Caco-2 (cell line): ENCODE measurements around the gene ZNF341. TPM values are rescaled to one million over a fixed set of nuclear protein-coding genes. Genes with fewer than 3 reads are reported as not detected.
"Not testable (repeated sequence)": the region's sequence is repeated elsewhere in the genome, so short reads cannot be mapped to it uniquely, and the experiment has no call there.

Experiments used
- BruUV-seq: library from RNA; stranded (reverse); fragments of 400-500 nt; replicated peaks from 2 replicates; lab custom pipeline; 2021; lab: Mats Ljungman, UMichigan
- CTCF ChIA-PET: fragments of 300-600 bp; sonication (Branson Sonifier 250); formaldehyde crosslinking; loops from one replicate; lab custom pipeline; 2022; ENCODE audit warnings: antibody characterized with exemption; lab: Charles Lee
- POLR2A ChIA-PET: fragments of 300-600 bp; sonication (Branson Sonifier 250); formaldehyde crosslinking; loops from one replicate; lab custom pipeline; 2022; ENCODE audit warnings: antibody characterized with exemption; lab: Charles Lee
- DNase-seq, 2 experiments: peaks; one replicate each; pipeline versions ENCODE4 v3.0.0 to v3.0.0-alpha.2; 2020 to 2022
- H3K27me3 ChIP-seq: replicated peaks from 2 replicates; pipeline ENCODE4 v1.6.0; 2011; ENCODE audit warnings: low read length; ENCODE audit not compliant: control insufficient read depth, insufficient read depth
- H3K36me3 ChIP-seq: 2 replicates; pipeline ENCODE4 v1.5.1; 2011; ENCODE audit warnings: low read length; ENCODE audit not compliant: control insufficient read depth, insufficient read depth
- H3K4me1 ChIP-seq: fragments of 250-450 bp; sonication (Bioruptor Pico); 2 replicates; pipeline ENCODE4 v1.5.1; 2020; ENCODE audit warnings: mild to moderate bottlenecking
- H3K4me3 ChIP-seq: 2 replicates; pipeline ENCODE4 v1.5.1; 2011; ENCODE audit warnings: low read depth, mild to moderate bottlenecking, control low read depth, low read length
- H3K9me3 ChIP-seq: fragments of 250-450 bp; sonication (Bioruptor Pico); 2 replicates; pipeline ENCODE4 v1.5.1; 2020; ENCODE audit warnings: mild to moderate bottlenecking, moderate library complexity
- H3K27ac Mint-ChIP-seq: one replicate; pipeline ENCODE4 v1.8.0; 2022; ENCODE audit warnings: mixed read lengths; ENCODE audit not compliant: unreplicated experiment
- H3K27me3 Mint-ChIP-seq: one replicate; pipeline ENCODE4 v1.8.0; 2022; ENCODE audit warnings: mixed read lengths; ENCODE audit not compliant: insufficient read depth, unreplicated experiment
- H3K36me3 Mint-ChIP-seq: one replicate; pipeline ENCODE4 v1.8.0; 2022; ENCODE audit warnings: mild to moderate bottlenecking, mixed read lengths; ENCODE audit not compliant: insufficient read depth, unreplicated experiment
- H3K4me1 Mint-ChIP-seq: one replicate; pipeline ENCODE4 v1.8.0; 2022; ENCODE audit warnings: low read depth, mixed read lengths; ENCODE audit not compliant: unreplicated experiment
- H3K4me3 Mint-ChIP-seq: one replicate; pipeline ENCODE4 v1.8.0; 2022; ENCODE audit warnings: mild to moderate bottlenecking, moderate library complexity, mixed read lengths; ENCODE audit not compliant: unreplicated experiment
- H3K9me3 Mint-ChIP-seq: one replicate; pipeline ENCODE4 v1.8.0; 2022; ENCODE audit warnings: mixed read lengths; ENCODE audit not compliant: unreplicated experiment
- CTCF ChIP-seq, 2 experiments: fragments of 200-600 bp in 1 of 2; IDR thresholded peaks; 1 replicate in 1 of 2; 2 replicates in 1 of 2; pipeline versions ENCODE4 v1.5.1 to v1.8.0; 2011 to 2022; ENCODE audit warnings: antibody characterized with exemption in 1 of 2, control low read depth in 1 of 2, inconsistent platforms in 1 of 2, low read depth in 1 of 2, low read length in 1 of 2, mild to moderate bottlenecking in 1 of 2, moderate library complexity in 1 of 2; ENCODE audit not compliant: insufficient read depth in 1 of 2, severe bottlenecking in 1 of 2, unreplicated experiment in 1 of 2
- intact Hi-C: fragments of 100-400 bp; cut with micrococcal nuclease; formaldehyde crosslinking; loops from one replicate; pipeline ENCODE4 v1.10.0; 2022; ENCODE audit not compliant: unreplicated experiment
- total RNA-seq: library from RNA; stranded (reverse); gene quantifications from 2 replicates; pipeline ENCODE4 v1.2.3, GENCODE V29; 2022

The ZNF341 gene
- total RNA-seq, 1 experiment from 2014 or later: 2.9 TPM

GRCh38 chr20:33791540-33791939 is 59.7 kb downstream of the ZNF341 start:
- DNase-seq: no peak
- no peaks in the 10 kb centered on the region for H3K36me3 Mint-ChIP-seq
- H3K27me3 Mint-ChIP-seq: no peaks in the 10 kb centered on the region
- BruUV-seq: no TSS peak
- Histone ChIP-seq H3K27me3 (no peaks in the 10 kb centered on the region), H3K4me3 (no peak overlapping the region), H3K36me3 (no peaks in the 10 kb centered on the region), H3K9me3 (0 out of 2 replicates have a peak, but pooled peaks cover 7% of the 10 kb centered on the region), H3K4me1 (peaks cover 12% of the 10 kb centered on the region)
- intact Hi-C loops: no loop called here
- no peak overlapping the region for H3K27ac Mint-ChIP-seq
- ChIA-PET CTCF (interaction anchor here (0.6 to 1.8 kb wide), 12 partner anchors 9 to 321 kb away, joined by 3 to 11 read pairs (median 4); partner anchors contain the start of gene CHMP4B), POLR2A (no interaction called here)
- H3K9me3 Mint-ChIP-seq: no peaks in the 10 kb centered on the region
- TF ChIP-seq CTCF (IDR thresholded peaks at IDR 0.05; ENCODE audit: insufficient read depth in 1 of 2, low read depth in 1 of 2, low read length in 1 of 2, severe bottlenecking in 1 of 2, unreplicated experiment in 1 of 2): no peak
- no peak overlapping the region for H3K4me3 Mint-ChIP-seq
- peaks cover 14% of the 10 kb centered on the region for H3K4me1 Mint-ChIP-seq

GRCh38 chr20:33791959-33792597 is 60.3 kb downstream of the ZNF341 start:
- no peak overlapping the region for H3K4me3 ChIP-seq
- intact Hi-C loops: loop anchor here (1.0 to 2.0 kb wide), 2 partner anchors 71 to 278 kb away; no protein-coding TSS in a partner anchor
- no peaks in the 10 kb centered on the region for H3K36me3 ChIP-seq
- no peak overlapping the region for H3K27ac Mint-ChIP-seq
- CTCF ChIA-PET: interaction anchor here (0.6 to 1.8 kb wide), 13 partner anchors 9 to 321 kb away, joined by 3 to 11 read pairs (median 4); partner anchors contain the start of gene CHMP4B
- H3K4me1 Mint-ChIP-seq: peaks cover 18% of the 10 kb centered on the region
- 0 out of 2 replicates have a peak, but pooled peaks cover 7% of the 10 kb centered on the region for H3K9me3 ChIP-seq
- POLR2A ChIA-PET: no interaction called here
- TF ChIP-seq CTCF (IDR thresholded peaks at IDR 0.05; ENCODE audit: insufficient read depth in 1 of 2, low read depth in 1 of 2, low read length in 1 of 2, severe bottlenecking in 1 of 2, unreplicated experiment in 1 of 2): peak; percentile 90 to 99
- peaks cover 4% of the 10 kb centered on the region for H3K36me3 Mint-ChIP-seq
- H3K27me3 ChIP-seq: no peaks in the 10 kb centered on the region
- H3K27me3 Mint-ChIP-seq: no peaks in the 10 kb centered on the region
- peak in 1 of 2 experiments; percentile 77 for DNase-seq
- no TSS peak for BruUV-seq
- no peak overlapping the region for H3K4me3 Mint-ChIP-seq
- no peaks in the 10 kb centered on the region for H3K9me3 Mint-ChIP-seq
- peaks cover 17% of the 10 kb centered on the region for H3K4me1 ChIP-seq

GRCh38 chr20:33792598-33792989 is 60.8 kb downstream of the ZNF341 start:
- H3K27ac Mint-ChIP-seq, BruUV-seq, H3K4me3 Mint-ChIP-seq, POLR2A ChIA-PET, H3K9me3 ChIP-seq, H3K27me3 ChIP-seq, H3K9me3 Mint-ChIP-seq, DNase-seq, H3K27me3 Mint-ChIP-seq, H3K36me3 ChIP-seq, H3K36me3 Mint-ChIP-seq, H3K4me3 ChIP-seq: not testable (repeated sequence)
- intact Hi-C loops: loop anchor here (1.0 to 2.0 kb wide), 2 partner anchors 70 to 278 kb away; no protein-coding TSS in a partner anchor
- peaks cover 21% of the 10 kb centered on the region for H3K4me1 Mint-ChIP-seq
- CTCF ChIA-PET: interaction anchor here (1.0 to 1.8 kb wide), 9 partner anchors 19 to 277 kb away, joined by 3 to 11 read pairs (median 4); partner anchors contain the start of gene CHMP4B
- H3K4me1 ChIP-seq: peaks cover 19% of the 10 kb centered on the region
